ENCODE data around the gene CD151.

CD151 gene

GRCh38 chr11:845872-846495, 13.2 kb downstream of the CD151 start:
- no peak overlapping the region for H3K4me3 ChIP-seq (ENCODE audit: low read depth, low read length)
- H3K27me3 ChIP-seq (ENCODE audit: control insufficient read depth, insufficient read depth, low read length): peaks cover 27% of the 10 kb centered on the region; the same call in 1 of the 2 replicates
- peaks cover 35% of the 10 kb centered on the region for H3K4me1 ChIP-seq (ENCODE audit: control insufficient read depth, insufficient read depth, low read length)
- H3K27ac ChIP-seq (ENCODE audit: low read depth, low read length): 0 out of 2 replicates have a peak overlapping the region, but pooled peaks have one; percentile 26
- no peaks in the 10 kb centered on the region for H3K9me3 ChIP-seq (ENCODE audit: control insufficient read depth, insufficient read depth, low read depth, low read length)
- H3K9ac ChIP-seq (ENCODE audit: low read length): no peak overlapping the region
- peaks cover 2% of the 10 kb centered on the region; the same call in 1 of the 2 replicates for H3K36me3 ChIP-seq (ENCODE audit: control insufficient read depth, insufficient read depth, low read length)

GRCh38 chr11:846496-847098, 13.8 kb downstream of the CD151 start:
- Histone ChIP-seq H3K9ac (ENCODE audit: low read length) (no peak overlapping the region), H3K27ac (ENCODE audit: low read depth, low read length) (no peak overlapping the region)

DNA sequence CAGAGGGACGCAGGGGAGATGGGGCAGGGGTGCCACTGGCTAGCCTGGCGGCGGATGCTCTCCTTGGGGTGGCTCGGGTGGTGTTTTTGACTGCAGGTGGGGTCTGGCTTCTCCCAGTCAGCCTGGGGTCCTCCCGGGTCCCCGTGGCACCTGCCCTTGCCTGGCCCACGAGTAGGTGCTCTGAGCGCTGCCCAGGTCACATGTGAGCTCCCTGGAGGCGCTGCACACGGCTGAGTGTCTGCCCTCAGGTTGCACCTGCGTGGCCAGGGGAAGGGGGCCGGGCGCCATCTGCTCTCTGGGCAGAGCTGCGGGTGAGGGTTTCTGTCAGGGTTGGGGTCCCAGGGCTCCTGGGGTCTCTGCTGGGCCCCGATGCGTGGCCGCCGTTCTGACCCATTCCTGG, 15.1 kb downstream of the CD151 start:
- Histone ChIP-seq H3K27me3 (ENCODE audit: control insufficient read depth, insufficient read depth, low read length) (peaks cover 30% of the 10 kb centered on the region; the same call in 1 of the 2 replicates), H3K9ac (ENCODE audit: low read length) (no peak overlapping the region), H3K4me1 (ENCODE audit: control insufficient read depth, insufficient read depth, low read length) (peaks cover 39% of the 10 kb centered on the region), H3K27ac (ENCODE audit: low read depth, low read length) (no peak overlapping the region), H3K4me3 (ENCODE audit: low read depth, low read length) (no peak overlapping the region), H3K9me3 (ENCODE audit: control insufficient read depth, insufficient read depth, low read depth, low read length) (no peaks in the 10 kb centered on the region), H3K36me3 (ENCODE audit: control insufficient read depth, insufficient read depth, low read length) (no peaks in the 10 kb centered on the region)

More at GRCh38 chr11:846496-847098, 13.8 kb downstream of the CD151 start:
- no peaks in the 10 kb centered on the region for H3K9me3 ChIP-seq (ENCODE audit: control insufficient read depth, insufficient read depth, low read depth, low read length)
- peaks cover 37% of the 10 kb centered on the region for H3K4me1 ChIP-seq (ENCODE audit: control insufficient read depth, insufficient read depth, low read length)
- peaks cover 30% of the 10 kb centered on the region; the same call in 1 of the 2 replicates for H3K27me3 ChIP-seq (ENCODE audit: control insufficient read depth, insufficient read depth, low read length)
- no peak overlapping the region for H3K4me3 ChIP-seq (ENCODE audit: low read depth, low read length)
- no peaks in the 10 kb centered on the region for H3K36me3 ChIP-seq (ENCODE audit: control insufficient read depth, insufficient read depth, low read length)

DNA sequence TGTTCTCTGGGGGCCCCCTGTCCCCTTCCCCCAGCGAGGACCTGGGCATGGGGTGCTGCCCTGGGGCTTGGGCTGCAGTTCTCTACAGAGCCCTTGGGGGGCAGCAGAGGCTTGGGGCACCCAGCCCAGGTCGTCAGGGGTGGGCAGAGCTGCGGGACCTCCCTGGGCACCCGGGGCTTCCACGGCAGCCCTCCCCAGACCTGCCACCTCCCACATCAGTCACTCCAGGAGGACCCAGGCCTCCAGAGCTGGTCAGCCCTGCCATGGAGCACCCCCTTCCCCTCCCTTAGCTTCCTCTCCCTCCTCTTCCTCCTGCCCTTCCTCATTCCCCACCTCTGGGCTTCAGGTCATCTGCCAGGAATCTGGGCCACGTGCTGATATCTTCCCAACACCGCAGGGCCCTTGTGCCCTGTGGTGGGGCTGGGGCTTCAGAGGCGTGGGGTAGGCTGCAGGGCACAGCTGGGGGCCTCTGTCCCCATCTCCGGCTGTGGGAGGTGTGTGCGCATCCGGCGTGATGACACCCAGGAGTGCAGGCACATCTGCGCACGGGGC, 15.7 kb downstream of the CD151 start:
- Histone ChIP-seq H3K27ac (ENCODE audit: low read depth, low read length) (no peak overlapping the region), H3K27me3 (ENCODE audit: control insufficient read depth, insufficient read depth, low read length) (peaks cover 30% of the 10 kb centered on the region; the same call in 1 of the 2 replicates), H3K4me1 (ENCODE audit: control insufficient read depth, insufficient read depth, low read length) (peaks cover 41% of the 10 kb centered on the region), H3K9ac (ENCODE audit: low read length) (no peak overlapping the region), H3K4me3 (ENCODE audit: low read depth, low read length) (peak overlapping the region; percentile 74), H3K36me3 (ENCODE audit: control insufficient read depth, insufficient read depth, low read length) (no peaks in the 10 kb centered on the region), H3K9me3 (ENCODE audit: control insufficient read depth, insufficient read depth, low read depth, low read length) (no peaks in the 10 kb centered on the region)

DNA sequence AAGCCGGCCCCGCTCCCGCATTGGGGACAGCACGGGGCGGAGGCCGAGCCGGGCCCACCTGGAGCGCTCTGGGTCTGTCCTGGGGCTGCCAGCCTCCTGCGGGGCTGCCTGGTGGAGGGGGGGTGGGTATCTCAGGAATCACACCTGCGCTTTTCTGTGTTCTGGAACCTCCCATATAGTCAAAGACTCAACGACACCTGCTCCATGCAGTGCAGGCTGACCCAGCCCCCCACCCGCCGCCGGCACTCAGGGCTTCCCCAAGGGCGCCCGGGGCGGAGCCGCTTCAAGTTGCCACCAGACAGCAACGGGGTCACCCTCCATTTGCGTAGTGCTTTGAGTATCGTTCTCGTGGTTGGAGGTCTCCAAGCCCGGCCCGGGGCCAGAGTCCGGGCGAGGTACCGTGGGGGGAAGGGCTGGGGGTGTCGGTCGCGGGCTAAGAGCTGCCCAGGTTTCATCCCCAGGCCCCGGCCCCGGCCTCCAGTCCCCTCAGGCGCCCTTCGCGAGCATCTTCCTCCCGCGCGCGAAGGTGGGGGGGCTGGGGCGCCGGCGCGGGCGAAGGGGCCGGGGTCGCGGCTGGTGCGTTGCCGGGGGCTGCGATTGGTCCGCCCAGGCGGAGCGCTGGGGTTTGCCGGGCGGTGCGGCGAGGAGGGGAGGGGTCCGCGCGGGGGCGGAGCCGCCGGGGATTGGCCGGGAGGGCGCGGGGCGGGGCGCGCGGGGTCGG, 16.5 kb downstream of the CD151 start:
- Histone ChIP-seq H3K9ac (ENCODE audit: low read length) (no peak overlapping the region), H3K4me1 (ENCODE audit: control insufficient read depth, insufficient read depth, low read length) (peaks cover 46% of the 10 kb centered on the region), H3K27me3 (ENCODE audit: control insufficient read depth, insufficient read depth, low read length) (peaks cover 30% of the 10 kb centered on the region; the same call in 1 of the 2 replicates), H3K27ac (ENCODE audit: low read depth, low read length) (no peak overlapping the region), H3K36me3 (ENCODE audit: control insufficient read depth, insufficient read depth, low read length) (no peaks in the 10 kb centered on the region), H3K4me3 (ENCODE audit: low read depth, low read length) (peak overlapping the region; percentile 74), H3K9me3 (ENCODE audit: control insufficient read depth, insufficient read depth, low read depth, low read length) (no peaks in the 10 kb centered on the region)

GRCh38 chr11:849951-850774, 17.4 kb downstream of the CD151 start:
- no peaks in the 10 kb centered on the region for H3K36me3 ChIP-seq (ENCODE audit: control insufficient read depth, insufficient read depth, low read length)
- H3K9ac ChIP-seq (ENCODE audit: low read length): no peak overlapping the region
- H3K27ac ChIP-seq (ENCODE audit: low read depth, low read length): no peak overlapping the region
- peaks cover 42% of the 10 kb centered on the region for H3K4me1 ChIP-seq (ENCODE audit: control insufficient read depth, insufficient read depth, low read length)
- H3K4me3 ChIP-seq (ENCODE audit: low read depth, low read length): peak overlapping the region; percentile 68
- H3K9me3 ChIP-seq (ENCODE audit: control insufficient read depth, insufficient read depth, low read depth, low read length): no peaks in the 10 kb centered on the region
- H3K27me3 ChIP-seq (ENCODE audit: control insufficient read depth, insufficient read depth, low read length): peaks cover 30% of the 10 kb centered on the region; the same call in 1 of the 2 replicates

- Histone ChIP-seq H3K9ac (ENCODE audit: low read length) (no peak overlapping the region), H3K4me3 (ENCODE audit: low read depth, low read length) (peak overlapping the region; percentile 68), H3K27me3 (ENCODE audit: control insufficient read depth, insufficient read depth, low read length) (peaks cover 30% of the 10 kb centered on the region; the same call in 1 of the 2 replicates), H3K9me3 (ENCODE audit: control insufficient read depth, insufficient read depth, low read depth, low read length) (no peaks in the 10 kb centered on the region), H3K4me1 (ENCODE audit: control insufficient read depth, insufficient read depth, low read length) (peaks cover 34% of the 10 kb centered on the region), H3K36me3 (ENCODE audit: control insufficient read depth, insufficient read depth, low read length) (no peaks in the 10 kb centered on the region), H3K27ac (ENCODE audit: low read depth, low read length) (no peak overlapping the region)
Observed at GRCh38 chr11:850775-851763, 18.3 kb downstream of the CD151 start.

- Histone ChIP-seq H3K9me3 (ENCODE audit: control insufficient read depth, insufficient read depth, low read depth, low read length) (no peaks in the 10 kb centered on the region), H3K36me3 (ENCODE audit: control insufficient read depth, insufficient read depth, low read length) (no peaks in the 10 kb centered on the region), H3K27ac (ENCODE audit: low read depth, low read length) (no peak overlapping the region), H3K27me3 (ENCODE audit: control insufficient read depth, insufficient read depth, low read length) (peaks cover 24% of the 10 kb centered on the region; the same call in 1 of the 2 replicates), H3K9ac (ENCODE audit: low read length) (no peak overlapping the region), H3K4me1 (ENCODE audit: control insufficient read depth, insufficient read depth, low read length) (peaks cover 36% of the 10 kb centered on the region), H3K4me3 (ENCODE audit: low read depth, low read length) (no peak overlapping the region)
Observed at GRCh38 chr11:852762-853161, 20.0 kb downstream of the CD151 start.

GRCh38 chr11:853682-854448, 21.1 kb downstream of the CD151 start:
- Histone ChIP-seq H3K27me3 (ENCODE audit: control insufficient read depth, insufficient read depth, low read length) (peaks cover 19% of the 10 kb centered on the region; the same call in 1 of the 2 replicates), H3K9me3 (ENCODE audit: control insufficient read depth, insufficient read depth, low read depth, low read length) (no peaks in the 10 kb centered on the region), H3K9ac (ENCODE audit: low read length) (no peak overlapping the region), H3K27ac (ENCODE audit: low read depth, low read length) (no peak overlapping the region), H3K4me1 (ENCODE audit: control insufficient read depth, insufficient read depth, low read length) (peaks cover 30% of the 10 kb centered on the region), H3K4me3 (ENCODE audit: low read depth, low read length) (no peak overlapping the region), H3K36me3 (ENCODE audit: control insufficient read depth, insufficient read depth, low read length) (no peaks in the 10 kb centered on the region)

All from HUES6 (cell line).